ENCODE results near the gene ZFR. TPM values are rescaled to one million over a fixed set of nuclear protein-coding genes. Genes with fewer than 3 reads are reported as not detected.
A peak's percentile ranks its signal among the peaks of the same experiment; 100 is the strongest.
"Not testable (repeated sequence)": the region's sequence is repeated elsewhere in the genome, so short reads cannot be mapped to it uniquely, and the experiment has no call there.

Gene ZFR
- total and polyA plus RNA-seq, 4 donors: 17.5 to 44.5 (median 30.8) TPM

DNA sequence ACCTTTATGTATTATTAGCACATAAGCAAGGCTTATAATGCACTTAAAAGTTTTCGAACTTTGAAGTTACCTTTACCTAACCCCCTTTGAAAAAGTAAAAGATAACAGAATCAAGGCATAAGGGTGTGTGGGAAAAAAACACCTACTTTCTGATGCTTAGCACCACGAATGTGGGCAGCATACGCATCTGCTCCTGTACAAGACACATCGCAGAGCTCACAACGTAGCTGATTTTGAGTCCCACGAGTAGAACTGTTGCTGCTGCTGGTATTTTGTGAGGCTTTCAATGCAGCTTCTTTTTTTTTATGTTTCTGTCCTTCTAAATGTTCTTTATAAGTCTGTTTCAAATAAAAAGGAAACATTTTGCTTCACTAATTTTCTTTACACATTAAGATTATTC lies 40.8 kb downstream of the ZFR start:
- 96% methylated on average over 6 of the region's 6 CpGs for WGBS
- DNase-seq (ENCODE audit: low spot score): no peak

DNA sequence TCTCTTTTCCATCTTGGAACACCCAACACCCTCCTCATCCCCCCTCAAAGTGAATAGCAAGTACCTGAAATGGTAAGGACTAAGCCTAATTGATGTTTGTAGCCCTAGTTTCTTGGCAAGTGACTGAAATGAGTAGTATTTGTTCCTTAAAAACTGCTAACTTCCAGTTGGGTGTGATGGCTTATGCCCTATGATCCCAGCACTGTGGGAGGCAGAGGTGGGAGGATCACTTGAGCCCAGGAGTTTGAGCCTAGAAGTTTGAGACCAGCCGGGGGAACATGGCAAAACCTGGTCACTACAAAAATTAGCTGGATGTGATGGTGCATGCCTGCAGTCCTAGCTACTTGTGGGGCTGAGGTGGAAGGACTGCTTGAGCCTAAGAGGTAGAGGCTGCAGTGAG lies 44.1 kb downstream of the ZFR start:
- H3K4me1 ChIP-seq (ENCODE audit: control insufficient read depth in 4 of 4, insufficient read depth in 4 of 4, low read length in 3 of 4): no peaks in the 10 kb centered on the region
- TF ChIP-seq, protein P1, sequence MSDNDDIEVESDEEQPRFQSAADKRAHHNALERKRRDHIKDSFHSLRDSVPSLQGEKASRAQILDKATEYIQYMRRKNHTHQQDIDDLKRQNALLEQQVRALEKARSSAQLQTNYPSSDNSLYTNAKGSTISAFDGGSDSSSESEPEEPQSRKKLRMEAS (IDR thresholded peaks at IDR 0.05): no peak
- TF ChIP-seq, protein P2, sequence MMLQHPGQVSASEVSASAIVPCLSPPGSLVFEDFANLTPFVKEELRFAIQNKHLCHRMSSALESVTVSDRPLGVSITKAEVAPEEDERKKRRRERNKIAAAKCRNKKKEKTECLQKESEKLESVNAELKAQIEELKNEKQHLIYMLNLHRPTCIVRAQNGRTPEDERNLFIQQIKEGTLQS (IDR thresholded peaks at IDR 0.05): no peak
- TF ChIP-seq FOXA2 (IDR thresholded peaks at IDR 0.05) (no peak), GABPA (IDR thresholded peaks at IDR 0.05 in 1 of 2, conservative IDR thresholded peaks at IDR 0.05 in 1 of 2) (no peak)
- TF ChIP-seq, protein P3, sequence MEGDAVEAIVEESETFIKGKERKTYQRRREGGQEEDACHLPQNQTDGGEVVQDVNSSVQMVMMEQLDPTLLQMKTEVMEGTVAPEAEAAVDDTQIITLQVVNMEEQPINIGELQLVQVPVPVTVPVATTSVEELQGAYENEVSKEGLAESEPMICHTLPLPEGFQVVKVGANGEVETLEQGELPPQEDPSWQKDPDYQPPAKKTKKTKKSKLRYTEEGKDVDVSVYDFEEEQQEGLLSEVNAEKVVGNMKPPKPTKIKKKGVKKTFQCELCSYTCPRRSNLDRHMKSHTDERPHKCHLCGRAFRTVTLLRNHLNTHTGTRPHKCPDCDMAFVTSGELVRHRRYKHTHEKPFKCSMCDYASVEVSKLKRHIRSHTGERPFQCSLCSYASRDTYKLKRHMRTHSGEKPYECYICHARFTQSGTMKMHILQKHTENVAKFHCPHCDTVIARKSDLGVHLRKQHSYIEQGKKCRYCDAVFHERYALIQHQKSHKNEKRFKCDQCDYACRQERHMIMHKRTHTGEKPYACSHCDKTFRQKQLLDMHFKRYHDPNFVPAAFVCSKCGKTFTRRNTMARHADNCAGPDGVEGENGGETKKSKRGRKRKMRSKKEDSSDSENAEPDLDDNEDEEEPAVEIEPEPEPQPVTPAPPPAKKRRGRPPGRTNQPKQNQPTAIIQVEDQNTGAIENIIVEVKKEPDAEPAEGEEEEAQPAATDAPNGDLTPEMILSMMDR (IDR thresholded peaks at IDR 0.05; ENCODE audit: low read depth, low read length, missing input control): no peak
- 96% methylated on average over 1 of the region's 1 CpG for WGBS
- H3K27ac ChIP-seq (ENCODE audit: low read depth in 1 of 2, low read length in 2 of 2): no peak overlapping the region
- H3K9ac ChIP-seq (ENCODE audit: low read depth in 1 of 2, low read length in 2 of 2): no peak overlapping the region
- peaks cover 15 to 72% (median 58%) of the 10 kb centered on the region in 4 donors for H3K36me3 ChIP-seq (ENCODE audit: control insufficient read depth in 4 of 4, insufficient read depth in 3 of 4, low read depth in 1 of 4, low read length in 3 of 4)
- H3K9me3 ChIP-seq (ENCODE audit: control insufficient read depth in 4 of 4, low read length in 3 of 4): no peaks in the 10 kb centered on the region
- no peak overlapping the region for H3K4me3 ChIP-seq (ENCODE audit: low read depth in 1 of 3, low read length in 3 of 3)
- DNase-seq (ENCODE audit: low spot score): no peak
- H3K27me3 ChIP-seq (ENCODE audit: control insufficient read depth in 4 of 4, insufficient read depth in 4 of 4, low read length in 3 of 4): no peaks in the 10 kb centered on the region

More for the DNA sequence above, 40.8 kb downstream of the ZFR start:
- Histone ChIP-seq H3K4me1 (ENCODE audit: control insufficient read depth in 4 of 4, insufficient read depth in 4 of 4, low read length in 3 of 4) (no peaks in the 10 kb centered on the region), H3K9me3 (ENCODE audit: control insufficient read depth in 4 of 4, low read length in 3 of 4) (no peaks in the 10 kb centered on the region), H3K27me3 (ENCODE audit: control insufficient read depth in 4 of 4, insufficient read depth in 4 of 4, low read length in 3 of 4) (no peaks in the 10 kb centered on the region), H3K9ac (ENCODE audit: low read depth in 1 of 2, low read length in 2 of 2) (no peak overlapping the region), H3K36me3 (ENCODE audit: control insufficient read depth in 4 of 4, insufficient read depth in 3 of 4, low read depth in 1 of 4, low read length in 3 of 4) (peaks cover 11 to 56% (median 54%) of the 10 kb centered on the region in 4 donors), H3K4me3 (ENCODE audit: low read depth in 1 of 3, low read length in 3 of 3) (no peak overlapping the region), H3K27ac (ENCODE audit: low read depth in 1 of 2, low read length in 2 of 2) (no peak overlapping the region)
- no peak for TF ChIP-seq HNF4G (IDR thresholded peaks at IDR 0.05)
- no peak for TF ChIP-seq FOXA2 (IDR thresholded peaks at IDR 0.05)

DNA sequence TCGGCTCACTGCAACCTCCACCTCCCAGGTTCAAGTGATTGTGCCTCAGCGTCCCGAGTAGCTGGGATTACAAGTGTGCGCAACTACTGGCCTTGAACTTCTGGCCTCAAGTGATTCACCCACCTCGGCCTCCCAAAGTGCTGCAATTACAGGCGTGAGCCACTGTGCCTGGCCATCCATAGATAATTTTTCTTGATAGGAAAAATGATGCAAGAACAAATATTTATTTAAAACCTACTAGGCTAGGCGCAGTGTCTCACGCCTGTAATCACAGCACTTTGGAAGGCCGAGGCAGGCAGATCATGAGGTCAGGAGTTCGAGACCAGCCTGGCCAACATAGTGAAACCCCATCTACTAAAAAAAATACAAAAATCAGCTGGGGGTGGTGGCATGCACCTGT lies 45.8 kb downstream of the ZFR start:
- DNase-seq (ENCODE audit: low spot score); H3K27ac ChIP-seq (ENCODE audit: low read depth in 1 of 2, low read length in 2 of 2); H3K9ac ChIP-seq (ENCODE audit: low read depth in 1 of 2, low read length in 2 of 2); H3K27me3 ChIP-seq (ENCODE audit: control insufficient read depth in 4 of 4, insufficient read depth in 4 of 4, low read length in 3 of 4); H3K4me1 ChIP-seq (ENCODE audit: control insufficient read depth in 4 of 4, insufficient read depth in 4 of 4, low read length in 3 of 4); H3K4me3 ChIP-seq (ENCODE audit: low read depth in 1 of 3, low read length in 3 of 3); H3K9me3 ChIP-seq (ENCODE audit: control insufficient read depth in 4 of 4, low read length in 3 of 4): not testable (repeated sequence)
- WGBS: 76% methylated on average over 10 of the region's 10 CpGs
- TF ChIP-seq RXRA (IDR thresholded peaks at IDR 0.05): peak in 1 of 2 donors; percentile 7
- peaks cover 15 to 71% (median 61%) of the 10 kb centered on the region in 4 donors for H3K36me3 ChIP-seq (ENCODE audit: control insufficient read depth in 4 of 4, insufficient read depth in 3 of 4, low read depth in 1 of 4, low read length in 3 of 4)

DNA sequence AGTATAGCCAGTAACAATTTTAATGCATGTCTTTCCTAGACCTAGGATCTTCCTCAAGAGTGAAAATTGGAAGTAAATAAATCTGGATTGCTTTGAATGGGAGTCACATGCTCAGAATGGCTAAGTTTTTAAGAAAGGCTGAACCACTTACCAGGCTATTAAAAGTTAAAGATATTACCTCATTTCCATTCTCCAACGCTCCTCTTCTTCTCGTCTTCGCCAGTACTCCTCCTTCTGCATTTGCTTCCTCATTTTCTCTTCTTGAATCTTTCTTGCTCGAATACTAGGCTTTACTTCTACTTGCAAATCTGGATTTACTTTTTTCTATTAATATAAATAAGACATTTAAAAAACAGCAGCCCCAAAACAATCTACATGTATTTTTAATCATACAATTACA lies 49.6 kb downstream of the ZFR start:
- Histone ChIP-seq H3K27ac (ENCODE audit: low read depth in 1 of 2, low read length in 2 of 2) (no peak overlapping the region), H3K36me3 (ENCODE audit: control insufficient read depth in 4 of 4, insufficient read depth in 3 of 4, low read depth in 1 of 4, low read length in 3 of 4) (peaks cover 14 to 64% (median 52%) of the 10 kb centered on the region in 4 donors), H3K9ac (ENCODE audit: low read depth in 1 of 2, low read length in 2 of 2) (no peak overlapping the region), H3K27me3 (ENCODE audit: control insufficient read depth in 4 of 4, insufficient read depth in 4 of 4, low read length in 3 of 4) (no peaks in the 10 kb centered on the region), H3K9me3 (ENCODE audit: control insufficient read depth in 4 of 4, low read length in 3 of 4) (no peaks in the 10 kb centered on the region), H3K4me1 (ENCODE audit: control insufficient read depth in 4 of 4, insufficient read depth in 4 of 4, low read length in 3 of 4) (peaks cover 0 to 5% (median 0%) of the 10 kb centered on the region in 4 donors), H3K4me3 (ENCODE audit: low read depth in 1 of 3, low read length in 3 of 3) (no peak overlapping the region)
- WGBS: 89% methylated on average over 4 of the region's 4 CpGs
- DNase-seq (ENCODE audit: low spot score): no peak
- TF ChIP-seq FOXA2 (IDR thresholded peaks at IDR 0.05) (no peak), GABPA (IDR thresholded peaks at IDR 0.05 in 1 of 2, conservative IDR thresholded peaks at IDR 0.05 in 1 of 2) (no peak), FOXA1 (IDR thresholded peaks at IDR 0.05) (no peak), TAF1 (conservative IDR thresholded peaks at IDR 0.05) (no peak), RXRA (IDR thresholded peaks at IDR 0.05) (no peak), HNF4A (conservative IDR thresholded peaks at IDR 0.05) (no peak), NR2F2 (IDR thresholded peaks at IDR 0.05) (no peak), SP1 (IDR thresholded peaks at IDR 0.05) (no peak)
- TF ChIP-seq, protein P3 (IDR thresholded peaks at IDR 0.05; ENCODE audit: low read depth, low read length, missing input control): no peak
- TF ChIP-seq, protein P1 (IDR thresholded peaks at IDR 0.05): no peak
- TF ChIP-seq, protein P4, sequence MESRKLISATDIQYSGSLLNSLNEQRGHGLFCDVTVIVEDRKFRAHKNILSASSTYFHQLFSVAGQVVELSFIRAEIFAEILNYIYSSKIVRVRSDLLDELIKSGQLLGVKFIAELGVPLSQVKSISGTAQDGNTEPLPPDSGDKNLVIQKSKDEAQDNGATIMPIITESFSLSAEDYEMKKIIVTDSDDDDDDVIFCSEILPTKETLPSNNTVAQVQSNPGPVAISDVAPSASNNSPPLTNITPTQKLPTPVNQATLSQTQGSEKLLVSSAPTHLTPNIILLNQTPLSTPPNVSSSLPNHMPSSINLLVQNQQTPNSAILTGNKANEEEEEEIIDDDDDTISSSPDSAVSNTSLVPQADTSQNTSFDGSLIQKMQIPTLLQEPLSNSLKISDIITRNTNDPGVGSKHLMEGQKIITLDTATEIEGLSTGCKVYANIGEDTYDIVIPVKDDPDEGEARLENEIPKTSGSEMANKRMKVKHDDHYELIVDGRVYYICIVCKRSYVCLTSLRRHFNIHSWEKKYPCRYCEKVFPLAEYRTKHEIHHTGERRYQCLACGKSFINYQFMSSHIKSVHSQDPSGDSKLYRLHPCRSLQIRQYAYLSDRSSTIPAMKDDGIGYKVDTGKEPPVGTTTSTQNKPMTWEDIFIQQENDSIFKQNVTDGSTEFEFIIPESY (IDR thresholded peaks at IDR 0.05): no peak
